Upper lobe of left lung (tissue), 6 donors: ENCODE results near the gene CFAP73. TPM values are rescaled to one million over a fixed set of nuclear protein-coding genes. Genes with fewer than 3 reads are reported as not detected.

Experiments used
- ATAC-seq, 2 donors: fragments of 200-7000 bp; cut with Tn5 transposase; one replicate each; pipeline ENCODE4 v1.9.1; 2022; ENCODE audit warnings: mild to moderate bottlenecking in 2 of 2, moderate library complexity in 2 of 2; ENCODE audit not compliant: low FRiP score in 2 of 2
- DNase-seq, 2 donors: peaks; one replicate each; pipeline ENCODE4 v3.0.0-alpha.2; 2019 to 2020
- H3K27ac ChIP-seq, 4 donors: fragments of 200-600 bp; sonication (generic); one replicate each; pipeline ENCODE4 v1.5.1; 2016 to 2019
- H3K27me3 ChIP-seq, 4 donors: fragments of 200-600 bp; sonication (generic); one replicate each; pipeline ENCODE4 v1.5.1; 2017 to 2019
- H3K36me3 ChIP-seq, 4 donors: fragments of 200-600 bp; sonication (generic); one replicate each; pipeline ENCODE4 v1.5.1; 2016 to 2019
- H3K4me1 ChIP-seq, 4 donors: fragments of 200-600 bp; sonication (generic); one replicate each; pipeline ENCODE4 v1.5.1; 2018 to 2019
- H3K4me3 ChIP-seq, 4 donors: fragments of 200-600 bp; sonication (generic); one replicate each; pipeline ENCODE4 v1.5.1; 2017 to 2019; ENCODE audit warnings: mild to moderate bottlenecking in 2 of 4, moderate library complexity in 1 of 4
- H3K9me3 ChIP-seq, 4 donors: fragments of 200-600 bp; sonication (generic); one replicate each; pipeline ENCODE4 v1.5.1; 2018 to 2019
- CTCF ChIP-seq, 6 experiments: fragments of 450-650 bp in 4 of 6; fragments of 200-600 bp in 2 of 6; sonication (generic) in 2 of 6; IDR thresholded peaks; one replicate each; pipeline ENCODE4 v1.5.1; 2016 to 2019; ENCODE audit warnings: antibody characterized with exemption in 6 of 6
- EP300 ChIP-seq, 4 donors: sonication (generic); formaldehyde crosslinking; IDR thresholded peaks; one replicate each; pipeline ENCODE4 v1.5.1; 2017; ENCODE audit warnings: antibody characterized with exemption in 4 of 4, control low read depth in 2 of 4
- POLR2A ChIP-seq, 4 donors: fragments of 450-650 bp; IDR thresholded peaks; one replicate each; pipeline ENCODE4 v1.5.1; 2016 to 2017; ENCODE audit warnings: antibody characterized with exemption in 4 of 4, mild to moderate bottlenecking in 2 of 4
- POLR2AphosphoS5 ChIP-seq, 2 donors: sonication (generic); formaldehyde crosslinking; IDR thresholded peaks; one replicate each; pipeline ENCODE4 v1.5.1; 2017; ENCODE audit warnings: antibody characterized with exemption in 2 of 2
- WGBS, 2 donors: methylation state at CpG; one replicate each; pipeline ENCODE4 v1.1.5; 2017 to 2018; 5-methylcytosine and 5-hydroxymethylcytosine counted together
- total RNA-seq, 6 donors: library from RNA; depleted of rRNA in 4 of 6; stranded (reverse); fragments of >200 nt in 4 of 6; gene quantifications; one replicate each; pipeline versions ENCODE4 v1.1.0 to v1.2.1, GENCODE V29; 2016 to 2021
- donor health status: DM: no; HTN: no; CAD: no; lungs with moderate emphysema.
- donor health status: DM: no; HTN: yes; CAD: no; lungs with severe emphysema.

The CFAP73 gene
- total RNA-seq, 6 donors from 2014 or later = 0.97 to 34.1 (median 15.4) TPM

- 96 to 97% methylated on average over 11 to 13 of the region's 13 CpGs for WGBS, 2 donors
- no peak overlapping the region for H3K4me3 ChIP-seq
These were observed 20.2 kb downstream of the CFAP73 start for GRCh38 chr12:113169697-113170096.

GRCh38 chr12:113170457-113170856 is 20.9 kb downstream of the CFAP73 start:
- Histone ChIP-seq H3K27ac (no peak overlapping the region), H3K9me3 (no peaks in the 10 kb centered on the region), H3K4me3 (no peak overlapping the region), H3K4me1 (peaks cover 0 to 5% (median 0%) of the 10 kb centered on the region in 4 donors), H3K27me3 (no peaks in the 10 kb centered on the region), H3K36me3 (peaks cover 57 to 99% (median 95%) of the 10 kb centered on the region in 4 donors)
- no peak for TF ChIP-seq POLR2A (IDR thresholded peaks at IDR 0.05)
- TF ChIP-seq POLR2AphosphoS5 (IDR thresholded peaks at IDR 0.05) = no peak
- TF ChIP-seq CTCF (IDR thresholded peaks at IDR 0.05) = no peak
- TF ChIP-seq EP300 (IDR thresholded peaks at IDR 0.05) = no peak
- ATAC-seq (no peak), DNase-seq (no peak)
- 88 to 95% methylated on average over 5 of the region's 5 CpGs for WGBS, 2 donors

More at GRCh38 chr12:113169697-113170096, 20.2 kb downstream of the CFAP73 start:
- H3K27me3 ChIP-seq = no peaks in the 10 kb centered on the region
- DNase-seq (peak in 1 of 2 donors; percentile 68), ATAC-seq (no peak)
- H3K9me3 ChIP-seq = no peaks in the 10 kb centered on the region
- H3K4me1 ChIP-seq = peaks cover 0 to 2% (median 0%) of the 10 kb centered on the region in 4 donors
- peaks cover 57 to 100% (median 96%) of the 10 kb centered on the region in 4 donors for H3K36me3 ChIP-seq
- H3K27ac ChIP-seq = no peak overlapping the region
- TF ChIP-seq CTCF (IDR thresholded peaks at IDR 0.05) (no peak), POLR2AphosphoS5 (IDR thresholded peaks at IDR 0.05) (no peak), POLR2A (IDR thresholded peaks at IDR 0.05) (no peak), EP300 (IDR thresholded peaks at IDR 0.05) (no peak)

- 97 to 100% methylated on average over 4 of the region's 4 CpGs for WGBS, 2 donors
- ATAC-seq = no peak
- H3K36me3 ChIP-seq = peaks cover 59 to 99% (median 93%) of the 10 kb centered on the region in 4 donors
- no peaks in the 10 kb centered on the region for H3K27me3 ChIP-seq
- no peak for TF ChIP-seq POLR2A (IDR thresholded peaks at IDR 0.05)
- no peaks in the 10 kb centered on the region for H3K9me3 ChIP-seq
- H3K4me3 ChIP-seq = no peak overlapping the region
- H3K27ac ChIP-seq = no peak overlapping the region
- DNase-seq = no peak
- peaks cover 0 to 5% (median 0%) of the 10 kb centered on the region in 4 donors for H3K4me1 ChIP-seq
These were observed 21.4 kb downstream of the CFAP73 start for GRCh38 chr12:113170926-113171325.

- H3K4me3 ChIP-seq = no peak overlapping the region
- H3K9me3 ChIP-seq = no peaks in the 10 kb centered on the region
- WGBS, 2 donors = 98% methylated on average over 9 of the region's 9 CpGs
- peaks cover 65 to 99% (median 93%) of the 10 kb centered on the region in 4 donors for H3K36me3 ChIP-seq
- no peak for TF ChIP-seq POLR2A (IDR thresholded peaks at IDR 0.05)
- TF ChIP-seq EP300 (IDR thresholded peaks at IDR 0.05) = no peak
- TF ChIP-seq CTCF (IDR thresholded peaks at IDR 0.05) = no peak
- TF ChIP-seq POLR2AphosphoS5 (IDR thresholded peaks at IDR 0.05) = no peak
- no peaks in the 10 kb centered on the region for H3K27me3 ChIP-seq
- peaks cover 0 to 5% (median 0%) of the 10 kb centered on the region in 4 donors for H3K4me1 ChIP-seq
- no peak overlapping the region for H3K27ac ChIP-seq
- DNase-seq (no peak), ATAC-seq (no peak)
These were observed 22.0 kb downstream of the CFAP73 start for GRCh38 chr12:113171543-113171942.

GRCh38 chr12:113172185-113172584 is 22.7 kb downstream of the CFAP73 start:
- ATAC-seq (no peak), DNase-seq (peak in 1 of 2 donors; percentile 70)
- H3K27ac ChIP-seq = no peak overlapping the region
- WGBS, 2 donors = 95 to 98% methylated on average over 11 to 20 of the region's 20 CpGs
- no peak for TF ChIP-seq CTCF (IDR thresholded peaks at IDR 0.05)
- no peak for TF ChIP-seq POLR2A (IDR thresholded peaks at IDR 0.05)
- TF ChIP-seq POLR2AphosphoS5 (IDR thresholded peaks at IDR 0.05) = no peak
- TF ChIP-seq EP300 (IDR thresholded peaks at IDR 0.05) = no peak
- H3K27me3 ChIP-seq = no peaks in the 10 kb centered on the region
- no peak overlapping the region for H3K4me3 ChIP-seq
- H3K36me3 ChIP-seq = peaks cover 71 to 99% (median 95%) of the 10 kb centered on the region in 4 donors
- no peaks in the 10 kb centered on the region for H3K9me3 ChIP-seq
- H3K4me1 ChIP-seq = peaks cover 0 to 5% (median 0%) of the 10 kb centered on the region in 4 donors
